ENCODE results near the gene GNS.
"Not testable (repeated sequence)": the region's sequence is repeated elsewhere in the genome, so short reads cannot be mapped to it uniquely, and the experiment has no call there.

The GNS gene

DNA sequence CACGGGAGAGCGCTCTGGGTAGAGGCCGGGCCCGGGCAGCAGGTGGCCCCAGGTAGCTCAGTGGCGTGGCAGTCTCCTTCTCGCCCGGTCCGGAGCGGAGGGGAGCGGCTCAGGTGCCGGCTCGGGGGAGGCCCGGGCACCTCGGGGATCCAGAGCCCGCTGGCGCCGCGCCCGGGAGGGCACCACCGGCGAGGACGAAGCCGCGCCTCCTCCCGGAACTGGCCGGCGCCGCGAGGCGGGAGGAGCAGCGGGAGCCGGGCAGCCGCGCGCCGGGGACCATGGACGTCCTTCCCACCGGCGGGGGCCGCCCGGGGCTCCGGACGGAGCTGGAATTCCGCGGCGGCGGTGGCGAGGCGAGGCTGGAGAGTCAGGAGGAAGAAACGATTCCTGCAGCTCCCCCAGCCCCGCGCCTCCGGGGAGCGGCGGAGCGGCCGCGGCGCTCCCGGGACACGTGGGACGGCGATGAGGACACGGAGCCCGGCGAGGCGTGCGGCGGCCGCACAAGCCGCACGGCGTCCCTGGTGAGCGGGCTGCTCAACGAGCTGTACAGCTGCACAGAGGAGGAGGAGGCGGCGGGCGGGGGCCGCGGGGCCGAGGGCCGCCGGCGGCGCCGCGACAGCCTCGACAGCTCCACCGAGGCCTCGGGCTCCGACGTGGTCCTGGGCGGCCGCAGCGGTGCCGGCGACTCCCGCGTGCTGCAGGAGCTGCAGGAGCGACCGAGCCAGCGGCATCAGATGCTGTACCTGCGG is 21.5 kb upstream of the GNS start:
- DNase-seq (ENCODE audit: low read depth), result no peak
- H3K4me3 ChIP-seq (ENCODE audit: low read depth, low read length), result peak overlapping the region; percentile 28
- no peak for TF ChIP-seq CTCF (IDR thresholded peaks at IDR 0.05; ENCODE audit: low read depth, low read length, missing control alignments)
- in situ Hi-C loops (cut with HindIII; ENCODE audit: low sequenced_read_pairs), result no loop called here

DNA sequence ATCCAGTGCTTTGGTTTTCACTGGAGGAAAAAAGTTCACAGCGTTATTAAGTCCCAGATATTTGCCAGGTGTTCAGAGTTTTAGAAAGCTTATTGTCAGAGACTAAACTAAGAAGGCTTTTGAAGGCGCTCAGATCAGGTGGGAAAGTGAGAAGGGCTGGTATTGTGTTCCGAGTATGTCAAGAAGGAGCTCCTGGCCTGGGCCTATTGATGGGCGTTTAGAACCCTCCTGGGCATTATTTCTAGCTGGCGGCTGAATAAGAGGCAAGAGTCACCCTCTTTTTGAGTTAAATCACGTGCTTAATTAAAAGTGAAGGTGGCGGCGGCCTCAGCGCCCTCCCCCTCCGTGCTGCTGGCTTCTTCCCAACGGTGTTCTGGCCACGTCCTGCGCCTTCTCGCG is 20.9 kb upstream of the GNS start:
- DNase-seq (ENCODE audit: low read depth), result no peak
- in situ Hi-C loops (cut with HindIII; ENCODE audit: low sequenced_read_pairs), result no loop called here
- TF ChIP-seq CTCF (IDR thresholded peaks at IDR 0.05; ENCODE audit: low read depth, low read length, missing control alignments), result no peak
- H3K4me3 ChIP-seq (ENCODE audit: low read depth, low read length), result peak overlapping the region; percentile 28

- TF ChIP-seq CTCF (IDR thresholded peaks at IDR 0.05; ENCODE audit: low read depth, low read length, missing control alignments), result no peak
- DNase-seq (ENCODE audit: low read depth), result no peak
- H3K4me3 ChIP-seq (ENCODE audit: low read depth, low read length), result no peak overlapping the region
- in situ Hi-C loops (cut with HindIII; ENCODE audit: low sequenced_read_pairs), result no loop called here
These were observed 20.3 kb upstream of the GNS start for GRCh38 chr12:64779354-64779974.

- in situ Hi-C loops (cut with HindIII; ENCODE audit: low sequenced_read_pairs); DNase-seq (ENCODE audit: low read depth); H3K4me3 ChIP-seq (ENCODE audit: low read depth, low read length): not testable (repeated sequence)
These were observed 16.0 kb upstream of the GNS start for GRCh38 chr12:64775147-64775736.

DNA sequence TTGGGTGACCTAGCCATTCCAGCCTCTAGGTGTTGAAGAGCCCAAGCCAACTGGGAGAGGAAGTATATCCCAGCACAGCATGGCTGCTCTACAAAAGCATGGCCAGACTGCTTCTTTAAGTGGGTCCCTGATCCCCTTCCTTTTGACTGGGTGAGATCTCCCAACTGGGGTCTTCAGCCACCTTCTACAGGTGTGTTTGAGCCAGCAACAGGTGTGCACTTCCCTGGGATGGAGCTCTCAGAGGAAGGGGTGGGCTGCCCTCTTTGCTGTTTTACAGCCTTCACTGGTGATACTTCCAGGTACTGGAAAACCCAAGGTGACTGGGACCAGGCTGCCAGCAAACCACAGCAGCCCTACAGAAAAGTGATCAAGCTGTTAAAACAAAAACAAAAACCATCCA is 14.2 kb upstream of the GNS start:
- in situ Hi-C loops (cut with HindIII; ENCODE audit: low sequenced_read_pairs), result no loop called here
- DNase-seq (ENCODE audit: low read depth), result no peak
- TF ChIP-seq CTCF (IDR thresholded peaks at IDR 0.05; ENCODE audit: low read depth, low read length, missing control alignments), result no peak
- no peak overlapping the region for H3K4me3 ChIP-seq (ENCODE audit: low read depth, low read length)

DNA sequence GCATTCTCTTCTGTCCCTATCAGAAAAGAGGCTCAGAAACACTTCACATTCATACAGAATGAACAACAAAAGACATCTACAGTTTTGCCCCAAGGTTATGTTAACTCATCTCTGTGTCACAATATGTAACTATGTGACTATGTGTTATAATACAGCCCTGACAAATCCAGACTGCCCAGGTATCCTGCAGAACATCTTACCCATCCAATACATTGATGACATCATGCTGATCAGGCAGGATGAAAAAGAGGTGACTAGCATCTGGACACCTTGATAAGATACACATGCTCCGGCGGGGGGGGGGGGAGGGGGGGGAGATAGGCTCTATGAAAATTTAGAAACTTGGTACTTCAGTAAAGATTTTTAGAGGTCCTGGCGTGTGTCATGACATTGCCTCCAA is 8.3 kb upstream of the GNS start:
- DNase-seq (ENCODE audit: low read depth), result no peak
- in situ Hi-C loops (cut with HindIII; ENCODE audit: low sequenced_read_pairs), result no loop called here
- no peak overlapping the region for H3K4me3 ChIP-seq (ENCODE audit: low read depth, low read length)
- TF ChIP-seq CTCF (IDR thresholded peaks at IDR 0.05; ENCODE audit: low read depth, low read length, missing control alignments), result no peak

All from astrocyte of the cerebellum (primary cell).